HG03103 (cell line): ENCODE measurements around the gene TMEM63A.
A peak's percentile ranks its signal among the peaks of the same experiment; 100 is the strongest.

Experiments used
- ATAC-seq: cut with Tn5 transposase; IDR thresholded peaks from one replicate; pipeline ENCODE4 v1.9.1; 2021; ENCODE audit warnings: low read depth; ENCODE audit not compliant: unreplicated experiment

Gene TMEM63A

GRCh38 chr1:225887030-225887314 lies 4.8 kb upstream of the TMEM63A start:
- ATAC-seq: no peak

GRCh38 chr1:225886159-225887029 lies 4.2 kb upstream of the TMEM63A start:
- no peak for ATAC-seq

- no peak for ATAC-seq
These were observed 3.2 kb upstream of the TMEM63A start for GRCh38 chr1:225885336-225885735.

GRCh38 chr1:225883616-225884265 lies 1.6 kb upstream of the TMEM63A start:
- ATAC-seq: no peak

GRCh38 chr1:225882694-225883615 lies 775 bp upstream of the TMEM63A start:
- ATAC-seq: peak; percentile 19

GRCh38 chr1:225881081-225881958 lies 860 bp downstream of the TMEM63A start:
- no peak for ATAC-seq

GRCh38 chr1:225880636-225881035 lies 1.5 kb downstream of the TMEM63A start:
- ATAC-seq: no peak

GRCh38 chr1:225880222-225880588 lies 2.0 kb downstream of the TMEM63A start:
- ATAC-seq: no peak

GRCh38 chr1:225879521-225880221 lies 2.5 kb downstream of the TMEM63A start:
- ATAC-seq: no peak

- no peak for ATAC-seq
These were observed 3.9 kb downstream of the TMEM63A start for GRCh38 chr1:225878282-225878681.

GRCh38 chr1:225877580-225877979 lies 4.6 kb downstream of the TMEM63A start:
- no peak for ATAC-seq

- ATAC-seq: no peak
These were observed 5.2 kb downstream of the TMEM63A start for GRCh38 chr1:225876900-225877510.

GRCh38 chr1:225875044-225875815 lies 7.0 kb downstream of the TMEM63A start:
- ATAC-seq: no peak

- ATAC-seq: no peak
These were observed 7.7 kb downstream of the TMEM63A start for GRCh38 chr1:225874431-225874830.

GRCh38 chr1:225873281-225873850 lies 8.8 kb downstream of the TMEM63A start:
- no peak for ATAC-seq

GRCh38 chr1:225872075-225872430 lies 10.1 kb downstream of the TMEM63A start:
- no peak for ATAC-seq

- no peak for ATAC-seq
These were observed 10.7 kb downstream of the TMEM63A start for GRCh38 chr1:225871359-225872074.

GRCh38 chr1:225870911-225871310 lies 11.3 kb downstream of the TMEM63A start:
- no peak for ATAC-seq
